Measurements from ENCODE around the gene CEP85L. TPM values are rescaled to one million over a fixed set of nuclear protein-coding genes. Genes with fewer than 3 reads are reported as not detected.

The CEP85L gene
- total and polyA plus RNA-seq, 2 of the 4 experiments (the other 2 are of a cell fraction): 2.3 to 25.6 TPM

DNA sequence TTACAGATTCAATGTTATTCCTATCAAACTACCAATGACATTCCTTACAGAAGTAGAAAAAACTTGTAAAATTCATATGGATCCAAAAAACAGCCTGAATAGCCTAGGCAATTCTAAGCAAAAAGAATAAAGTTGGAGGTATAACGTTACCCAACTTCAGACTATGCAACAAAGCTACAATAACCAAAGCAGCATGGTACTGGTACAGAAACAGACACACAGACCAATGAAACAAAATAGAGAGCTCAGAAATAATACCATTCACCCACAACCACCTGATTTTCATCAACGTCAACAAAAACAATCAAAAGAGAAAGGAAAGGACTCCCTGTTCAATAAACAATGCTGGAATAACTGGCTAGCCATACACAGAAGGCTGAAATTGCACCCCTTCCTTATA, 120.4 kb downstream of the CEP85L start:
- H2BK5ac ChIP-seq (ENCODE audit: low read depth, low read length, poor library complexity, severe bottlenecking): no peak overlapping the region
- H2BK120ac ChIP-seq (ENCODE audit: low read depth, low read length): no peak overlapping the region
- H3K56ac ChIP-seq (ENCODE audit: extremely low read depth, insufficient read depth, low read length): no peak overlapping the region
- WGBS, 2 experiments (ENCODE audit: extremely low coverage in 2 of 2, insufficient read length in 1 of 2): no CpG with 5 or more reads among the region's 2 CpGs
- no peak overlapping the region for H3K18ac ChIP-seq (ENCODE audit: low read depth, low read length)
- H2BK20ac ChIP-seq (ENCODE audit: low read depth, low read length): no peak overlapping the region
- H3K4me1 ChIP-seq (ENCODE audit: control insufficient read depth, insufficient read depth, low read length): peaks cover 2% of the 10 kb centered on the region; the same call in 1 of the 2 replicates
- CTCF ChIA-PET: no interaction called here
- no peak overlapping the region for H3K14ac ChIP-seq (replicated peaks; ENCODE audit: low read depth, low read length)
- no peaks in the 10 kb centered on the region; the same call in 1 of the 2 replicates for H4K20me1 ChIP-seq (ENCODE audit: insufficient read depth, low read length)
- no peak for TF ChIP-seq SMC3 (IDR thresholded peaks at IDR 0.05; ENCODE audit: low read depth, low read length)
- TF ChIP-seq MAFK (IDR thresholded peaks at IDR 0.05; ENCODE audit: low read depth, low read length): no peak
- TF ChIP-seq CEBPB (IDR thresholded peaks at IDR 0.05; ENCODE audit: low read depth, low read length): no peak
- TF ChIP-seq NFE2L2 (IDR thresholded peaks at IDR 0.05; ENCODE audit: low read depth, low read length): no peak
- TF ChIP-seq USF2 (IDR thresholded peaks at IDR 0.05; ENCODE audit: low read depth, low read length): no peak
- TF ChIP-seq, protein P1, sequence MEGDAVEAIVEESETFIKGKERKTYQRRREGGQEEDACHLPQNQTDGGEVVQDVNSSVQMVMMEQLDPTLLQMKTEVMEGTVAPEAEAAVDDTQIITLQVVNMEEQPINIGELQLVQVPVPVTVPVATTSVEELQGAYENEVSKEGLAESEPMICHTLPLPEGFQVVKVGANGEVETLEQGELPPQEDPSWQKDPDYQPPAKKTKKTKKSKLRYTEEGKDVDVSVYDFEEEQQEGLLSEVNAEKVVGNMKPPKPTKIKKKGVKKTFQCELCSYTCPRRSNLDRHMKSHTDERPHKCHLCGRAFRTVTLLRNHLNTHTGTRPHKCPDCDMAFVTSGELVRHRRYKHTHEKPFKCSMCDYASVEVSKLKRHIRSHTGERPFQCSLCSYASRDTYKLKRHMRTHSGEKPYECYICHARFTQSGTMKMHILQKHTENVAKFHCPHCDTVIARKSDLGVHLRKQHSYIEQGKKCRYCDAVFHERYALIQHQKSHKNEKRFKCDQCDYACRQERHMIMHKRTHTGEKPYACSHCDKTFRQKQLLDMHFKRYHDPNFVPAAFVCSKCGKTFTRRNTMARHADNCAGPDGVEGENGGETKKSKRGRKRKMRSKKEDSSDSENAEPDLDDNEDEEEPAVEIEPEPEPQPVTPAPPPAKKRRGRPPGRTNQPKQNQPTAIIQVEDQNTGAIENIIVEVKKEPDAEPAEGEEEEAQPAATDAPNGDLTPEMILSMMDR (conservative IDR thresholded peaks at IDR 0.05; ENCODE audit: low read depth, low read length): no peak
- TF ChIP-seq BHLHE40 (IDR thresholded peaks at IDR 0.05; ENCODE audit: low read depth, low read length): no peak
- TF ChIP-seq RFX5 (IDR thresholded peaks at IDR 0.05; ENCODE audit: low read depth, low read length): no peak
- TF ChIP-seq CHD1 (IDR thresholded peaks at IDR 0.05; ENCODE audit: low read depth, low read length): no peak
- TF ChIP-seq RAD21 (IDR thresholded peaks at IDR 0.05; ENCODE audit: low read length): no peak
- no peak for TF ChIP-seq FOS (IDR thresholded peaks at IDR 0.05; ENCODE audit: low read depth, low read length)
- TF ChIP-seq RCOR1 (IDR thresholded peaks at IDR 0.05; ENCODE audit: insufficient replicate concordance, low read length): no peak
- no peak overlapping the region for H4K5ac ChIP-seq (ENCODE audit: low read depth, low read length)
- H3K27ac ChIP-seq (ENCODE audit: insufficient read depth, low read length): no peak overlapping the region
- no peak overlapping the region for H4K8ac ChIP-seq (ENCODE audit: low read depth in 2 of 2, low read length in 2 of 2)
- H3K4me2 ChIP-seq (ENCODE audit: low read depth, low read length): no peak overlapping the region
- no peak overlapping the region for H2AK5ac ChIP-seq (ENCODE audit: low read depth, low read length)
- no peak overlapping the region for H2AFZ ChIP-seq (replicated peaks; ENCODE audit: low read length, poor library complexity)
- H3K79me1 ChIP-seq (ENCODE audit: low read depth in 1 of 2, low read length in 2 of 2): peaks cover 10 to 22% of the 10 kb centered on the region in 2 experiments; a peak in 3 of 4 replicates
- H3K27me3 ChIP-seq (ENCODE audit: control insufficient read depth, insufficient read depth, low read length): no peaks in the 10 kb centered on the region
- no peak overlapping the region for H2BK15ac ChIP-seq (ENCODE audit: low read depth, low read length)
- no peak overlapping the region for H4K91ac ChIP-seq (ENCODE audit: insufficient read depth, low read depth, low read length)
- H3K9ac ChIP-seq (ENCODE audit: low read depth, low read length): no peak overlapping the region
- no peaks in the 10 kb centered on the region; the same call in 1 of the 2 replicates for H3K9me3 ChIP-seq (ENCODE audit: control insufficient read depth, insufficient read depth, low read length)
- H2AK9ac ChIP-seq (replicated peaks; ENCODE audit: low read depth, low read length, poor library complexity): no peak overlapping the region
- intact Hi-C loops (cut with micrococcal nuclease) (no loop called here), dilution Hi-C loops (cut with HindIII; ENCODE audit: low sequenced_read_pairs, unreplicated experiment) (no loop called here), in situ Hi-C loops (cut with MboI; ENCODE audit: low sequenced_read_pairs) (no loop called here)
- H3K4me3 ChIP-seq (ENCODE audit: insufficient read depth, low read depth, low read length): no peak overlapping the region
- no peak overlapping the region for H3K4ac ChIP-seq (ENCODE audit: low read depth, low read length)
- no peaks in the 10 kb centered on the region for H3K36me3 ChIP-seq (ENCODE audit: control insufficient read depth, insufficient read depth, low read length)
- DNase-seq (no peak), ATAC-seq (ENCODE audit: low read depth) (no peak)
- no TSS peak for BruUV-seq (replicated peaks)
- no peak overlapping the region for H3K23ac ChIP-seq (ENCODE audit: low read depth, low read length)
- POLR2A ChIA-PET (ENCODE audit: unreplicated experiment): no interaction called here
- no peaks in the 10 kb centered on the region; the same call in 1 of the 2 replicates for H3K9me1 ChIP-seq (ENCODE audit: insufficient read depth, low read length)
